Smooth muscle cell (in vitro differentiated cells): ENCODE data around the gene CEP85. TPM values are rescaled to one million over a fixed set of nuclear protein-coding genes. Genes with fewer than 3 reads are reported as not detected.

Experiments used
- DNase-seq: peaks from one replicate; lab custom pipeline; 2025; ENCODE audit not compliant: unreplicated experiment; lab: John Stamatoyannopoulos, UW
- H2AFZ ChIP-seq: fragments of 200-600 bp; sonication (generic); 2 replicates; pipeline ENCODE4 v1.6.0; 2016; ENCODE audit warnings: antibody characterized with exemption, low read depth, mild to moderate bottlenecking
- H3F3A ChIP-seq: fragments of 200-600 bp; sonication (generic); 2 replicates; pipeline ENCODE4 v1.6.0; 2017; ENCODE audit warnings: antibody characterized with exemption, low read depth
- H3K27ac ChIP-seq: fragments of 200-600 bp; sonication (generic); 2 replicates; pipeline ENCODE4 v1.5.1; 2016; ENCODE audit warnings: low read depth, mild to moderate bottlenecking
- H3K27me3 ChIP-seq: fragments of 200-600 bp; sonication (generic); 2 replicates; pipeline ENCODE4 v1.6.1; 2016; ENCODE audit warnings: low read depth, mild to moderate bottlenecking
- H3K36me3 ChIP-seq: fragments of 200-600 bp; sonication (generic); 2 replicates; pipeline ENCODE4 v1.5.1; 2016; ENCODE audit warnings: low read depth
- H3K4me1 ChIP-seq: fragments of 200-600 bp; sonication (generic); 2 replicates; pipeline ENCODE4 v1.5.1; 2016; ENCODE audit warnings: low read depth
- H3K4me2 ChIP-seq: fragments of 200-600 bp; sonication (generic); 2 replicates; pipeline ENCODE4 v1.6.0; 2016; ENCODE audit warnings: mild to moderate bottlenecking
- H3K4me3 ChIP-seq: fragments of 200-600 bp; sonication (generic); 2 replicates; pipeline ENCODE4 v1.5.1; 2016; ENCODE audit warnings: mild to moderate bottlenecking
- H3K79me2 ChIP-seq: fragments of 200-600 bp; sonication (generic); 2 replicates; pipeline ENCODE4 v1.6.0; 2016; ENCODE audit warnings: low read depth, mild to moderate bottlenecking
- H3K9ac ChIP-seq: fragments of 200-600 bp; sonication (generic); 2 replicates; pipeline ENCODE4 v1.6.0; 2016; ENCODE audit warnings: low read depth
- H3K9me3 ChIP-seq: fragments of 200-600 bp; sonication (generic); replicated peaks from 2 replicates; pipeline ENCODE4 v1.5.1; 2016; ENCODE audit warnings: low read depth
- H4K20me1 ChIP-seq: fragments of 200-600 bp; sonication (generic); 2 replicates; pipeline ENCODE4 v1.6.0; 2016; ENCODE audit warnings: low read depth
- CTCF ChIP-seq: fragments of 200-600 bp; sonication (generic); IDR thresholded peaks from 2 replicates; pipeline ENCODE4 v1.5.1; 2017; ENCODE audit warnings: borderline replicate concordance, mild to moderate bottlenecking, antibody characterized with exemption; ENCODE audit not compliant: insufficient read depth, poor library complexity, severe bottlenecking
- WGBS: methylation state at CpG from one replicate; pipeline ENCODE4 v1.1.7; 2016; ENCODE audit warnings: low lambda C conversion rate; 5-methylcytosine and 5-hydroxymethylcytosine counted together
- polyA plus RNA-seq: library from polyadenylated mRNA; unstranded; fragments of >200 nt; fragmentation: Nextera tagmentation; extraction: Ambion mirVana; gene quantifications from 2 replicates; pipeline ENCODE4 v1.2.1, GENCODE V29; 2016
- total RNA-seq: library from RNA; depleted of rRNA; stranded (reverse); fragments of >200 nt; gene quantifications from 2 replicates; pipeline ENCODE4 v1.2.3, GENCODE V29; 2014

The CEP85 gene
- total and polyA plus RNA-seq, 2 experiments from 2014 or later = 6.0 to 8.0 TPM

GRCh38 chr1:26252718-26253117 is 18.7 kb downstream of the CEP85 start:
- no peak for DNase-seq
- Histone ChIP-seq H3K4me2 (no peak overlapping the region), H3K79me2 (no peaks in the 10 kb centered on the region), H3K4me3 (no peak overlapping the region), H4K20me1 (no peaks in the 10 kb centered on the region), H3K9me3 (no peaks in the 10 kb centered on the region), H3K27ac (no peak overlapping the region), H3K36me3 (no peaks in the 10 kb centered on the region), H3K4me1 (no peaks in the 10 kb centered on the region), H3F3A (no peaks in the 10 kb centered on the region), H3K9ac (no peak overlapping the region), H3K27me3 (no peaks in the 10 kb centered on the region), H2AFZ (no peak overlapping the region)
- 84% methylated on average over 7 of the region's 7 CpGs for WGBS
- no peak for TF ChIP-seq CTCF

GRCh38 chr1:26254404-26254803 is 20.4 kb downstream of the CEP85 start:
- Histone ChIP-seq H3F3A (no peaks in the 10 kb centered on the region), H3K9me3 (no peaks in the 10 kb centered on the region), H3K27me3 (no peaks in the 10 kb centered on the region), H3K4me3 (no peak overlapping the region), H3K79me2 (no peaks in the 10 kb centered on the region), H4K20me1 (no peaks in the 10 kb centered on the region), H2AFZ (no peak overlapping the region), H3K9ac (no peak overlapping the region), H3K4me2 (no peak overlapping the region), H3K4me1 (no peaks in the 10 kb centered on the region), H3K36me3 (no peaks in the 10 kb centered on the region), H3K27ac (no peak overlapping the region)
- no peak for DNase-seq
- TF ChIP-seq CTCF = no peak
- 91% methylated on average over 3 of the region's 3 CpGs for WGBS

GRCh38 chr1:26257222-26257621 is 23.2 kb downstream of the CEP85 start:
- DNase-seq = no peak
- H3K4me1 ChIP-seq = no peaks in the 10 kb centered on the region
- H3K4me3 ChIP-seq = no peak overlapping the region
- no peak overlapping the region for H3K9ac ChIP-seq
- H3K79me2 ChIP-seq = no peaks in the 10 kb centered on the region
- no peak for TF ChIP-seq CTCF
- H2AFZ ChIP-seq = no peak overlapping the region
- H3K27me3 ChIP-seq = no peaks in the 10 kb centered on the region
- no peak overlapping the region for H3K4me2 ChIP-seq
- H4K20me1 ChIP-seq = no peaks in the 10 kb centered on the region
- H3K9me3 ChIP-seq = no peaks in the 10 kb centered on the region
- no peaks in the 10 kb centered on the region for H3F3A ChIP-seq
- no peaks in the 10 kb centered on the region for H3K36me3 ChIP-seq
- no peak overlapping the region for H3K27ac ChIP-seq
- WGBS = 100% methylated on average over 2 of the region's 2 CpGs

- no peaks in the 10 kb centered on the region for H3K79me2 ChIP-seq
- H2AFZ ChIP-seq = no peak overlapping the region
- H3K4me3 ChIP-seq = no peak overlapping the region
- 94% methylated on average over 2 of the region's 2 CpGs for WGBS
- H3K36me3 ChIP-seq = no peaks in the 10 kb centered on the region
- no peaks in the 10 kb centered on the region for H3K9me3 ChIP-seq
- H3K9ac ChIP-seq = no peak overlapping the region
- no peak for DNase-seq
- H3K4me2 ChIP-seq = no peak overlapping the region
- H3K4me1 ChIP-seq = no peaks in the 10 kb centered on the region
- no peak overlapping the region for H3K27ac ChIP-seq
- H3F3A ChIP-seq = no peaks in the 10 kb centered on the region
- no peaks in the 10 kb centered on the region for H3K27me3 ChIP-seq
- no peaks in the 10 kb centered on the region for H4K20me1 ChIP-seq
- TF ChIP-seq CTCF = no peak
These were observed 25.0 kb downstream of the CEP85 start for GRCh38 chr1:26259005-26259404.
